ENCODE measurements around the gene HAUS7. TPM values are rescaled to one million over a fixed set of nuclear protein-coding genes. Genes with fewer than 3 reads are reported as not detected.

Gene HAUS7
- total RNA-seq, 6 donors from 2014 or later: 3.7 to 61.8 (median 23.0) TPM

GRCh38 chrX:153475271-153475670, 4.9 kb upstream of the HAUS7 start:
- H3K36me3 ChIP-seq: no peaks in the 10 kb centered on the region
- peaks cover 0 to 12% (median 6%) of the 10 kb centered on the region in 4 donors for H3K4me1 ChIP-seq
- no peaks in the 10 kb centered on the region for H3K9me3 ChIP-seq
- peak overlapping the region in 2 of 4 donors; percentile 37 to 41 for H3K4me3 ChIP-seq
- H3K27ac ChIP-seq: peak overlapping the region in 2 of 4 donors; percentile 30 to 53
- no peak for TF ChIP-seq POLR2A (IDR thresholded peaks at IDR 0.05)
- no peak for TF ChIP-seq POLR2AphosphoS5 (IDR thresholded peaks at IDR 0.05)
- TF ChIP-seq, protein P1, sequence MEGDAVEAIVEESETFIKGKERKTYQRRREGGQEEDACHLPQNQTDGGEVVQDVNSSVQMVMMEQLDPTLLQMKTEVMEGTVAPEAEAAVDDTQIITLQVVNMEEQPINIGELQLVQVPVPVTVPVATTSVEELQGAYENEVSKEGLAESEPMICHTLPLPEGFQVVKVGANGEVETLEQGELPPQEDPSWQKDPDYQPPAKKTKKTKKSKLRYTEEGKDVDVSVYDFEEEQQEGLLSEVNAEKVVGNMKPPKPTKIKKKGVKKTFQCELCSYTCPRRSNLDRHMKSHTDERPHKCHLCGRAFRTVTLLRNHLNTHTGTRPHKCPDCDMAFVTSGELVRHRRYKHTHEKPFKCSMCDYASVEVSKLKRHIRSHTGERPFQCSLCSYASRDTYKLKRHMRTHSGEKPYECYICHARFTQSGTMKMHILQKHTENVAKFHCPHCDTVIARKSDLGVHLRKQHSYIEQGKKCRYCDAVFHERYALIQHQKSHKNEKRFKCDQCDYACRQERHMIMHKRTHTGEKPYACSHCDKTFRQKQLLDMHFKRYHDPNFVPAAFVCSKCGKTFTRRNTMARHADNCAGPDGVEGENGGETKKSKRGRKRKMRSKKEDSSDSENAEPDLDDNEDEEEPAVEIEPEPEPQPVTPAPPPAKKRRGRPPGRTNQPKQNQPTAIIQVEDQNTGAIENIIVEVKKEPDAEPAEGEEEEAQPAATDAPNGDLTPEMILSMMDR (IDR thresholded peaks at IDR 0.05): no peak
- no peak for TF ChIP-seq EP300 (IDR thresholded peaks at IDR 0.05)
- WGBS, 2 donors: 86 to 92% methylated on average over 6 to 7 of the region's 7 CpGs
- H3K27me3 ChIP-seq: peaks cover 0 to 4% (median 0%) of the 10 kb centered on the region in 4 donors
- no peak for ATAC-seq (ENCODE audit: low FRiP score in 2 of 2)
- DNase-seq: no peak

GRCh38 chrX:153474718-153475117, 4.3 kb upstream of the HAUS7 start:
- Histone ChIP-seq H3K27me3 (peaks cover 0 to 4% (median 0%) of the 10 kb centered on the region in 4 donors), H3K27ac (peak overlapping the region in 2 of 4 donors; percentile 30 to 53), H3K4me3 (peak overlapping the region in 3 of 4 donors; percentile 28 to 41 (median 37)), H3K9me3 (no peaks in the 10 kb centered on the region), H3K36me3 (no peaks in the 10 kb centered on the region), H3K4me1 (peaks cover 2 to 16% (median 7%) of the 10 kb centered on the region in 4 donors)
- ATAC-seq (ENCODE audit: low FRiP score in 2 of 2): peak in 1 of 2 donors; percentile 33
- TF ChIP-seq, protein P1 (IDR thresholded peaks at IDR 0.05): no peak
- peak in 1 of 4 donors; percentile 12 for TF ChIP-seq EP300 (IDR thresholded peaks at IDR 0.05)
- WGBS, 2 donors: 38% methylated on average over 23 of the region's 59 CpGs; no CpG with 5 or more reads in 1 of the 2 donors
- peak; percentile 48 to 90 for DNase-seq

DNA sequence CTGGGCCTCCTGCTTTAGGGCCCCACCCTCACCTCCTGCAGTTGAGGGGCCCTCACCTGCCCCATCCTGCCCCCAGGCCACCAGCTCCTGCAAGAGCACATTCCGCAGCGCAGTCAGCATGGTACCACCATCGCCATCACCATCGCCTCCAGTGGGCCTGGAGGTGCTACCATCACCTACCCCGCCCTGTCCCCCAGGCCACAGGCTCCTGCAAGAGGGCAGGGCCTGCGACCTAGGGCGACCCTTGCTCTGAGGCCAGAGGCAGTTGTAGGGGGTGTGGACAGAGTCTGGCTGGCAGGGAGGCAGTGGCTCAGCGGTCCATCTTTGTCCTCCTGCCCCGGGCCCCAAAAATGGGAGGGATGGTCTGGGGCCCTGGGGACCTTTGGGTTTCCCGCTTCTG, 3.9 kb upstream of the HAUS7 start:
- Histone ChIP-seq H3K27ac (peak overlapping the region in 1 of 4 donors; percentile 16), H3K36me3 (no peaks in the 10 kb centered on the region), H3K27me3 (peaks cover 0 to 4% (median 0%) of the 10 kb centered on the region in 4 donors), H3K4me1 (peaks cover 7 to 20% (median 9%) of the 10 kb centered on the region in 4 donors), H3K9me3 (no peaks in the 10 kb centered on the region), H3K4me3 (peak overlapping the region in 2 of 4 donors; percentile 28 to 41)
- TF ChIP-seq POLR2AphosphoS5 (IDR thresholded peaks at IDR 0.05): no peak
- ATAC-seq (ENCODE audit: low FRiP score in 2 of 2) (no peak), DNase-seq (no peak)
- WGBS, 2 donors: 82% methylated on average over 10 of the region's 10 CpGs; no CpG with 5 or more reads in 1 of the 2 donors

DNA sequence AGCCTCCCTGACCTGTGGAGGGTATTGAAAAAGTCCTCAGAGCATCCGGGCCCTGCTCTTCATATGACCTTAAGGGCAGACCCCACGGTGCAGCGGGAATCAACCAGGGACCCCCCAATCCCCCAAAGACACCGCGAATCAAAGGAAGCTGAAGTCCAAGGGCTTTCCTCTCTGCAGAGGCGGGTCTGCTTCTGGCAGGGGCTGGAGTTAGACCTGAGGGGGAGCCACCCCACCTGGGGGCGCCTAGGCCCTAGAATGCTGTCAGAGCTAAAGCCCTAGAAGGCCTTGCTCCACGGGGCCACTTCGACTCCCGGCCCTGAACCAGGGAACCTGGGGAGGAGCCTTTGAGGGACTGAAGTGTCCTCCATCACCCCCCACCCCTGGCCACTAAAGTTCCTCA, 2.8 kb upstream of the HAUS7 start:
- WGBS, 2 donors: 96% methylated on average over 8 of the region's 10 CpGs; no CpG with 5 or more reads in 1 of the 2 donors
- Histone ChIP-seq H3K4me1 (peaks cover 7 to 30% (median 10%) of the 10 kb centered on the region in 4 donors), H3K27me3 (peaks cover 0 to 4% (median 0%) of the 10 kb centered on the region in 4 donors), H3K36me3 (peaks cover 0 to 6% (median 0%) of the 10 kb centered on the region in 4 donors), H3K27ac (no peak overlapping the region), H3K9me3 (no peaks in the 10 kb centered on the region), H3K4me3 (no peak overlapping the region)
- DNase-seq (no peak), ATAC-seq (ENCODE audit: low FRiP score in 2 of 2) (no peak)
- TF ChIP-seq POLR2A (IDR thresholded peaks at IDR 0.05) (no peak), EP300 (IDR thresholded peaks at IDR 0.05) (no peak), POLR2AphosphoS5 (IDR thresholded peaks at IDR 0.05) (no peak)
- TF ChIP-seq, protein P1 (IDR thresholded peaks at IDR 0.05): no peak

GRCh38 chrX:153471663-153472280, 1.4 kb upstream of the HAUS7 start:
- Histone ChIP-seq H3K27me3 (peaks cover 0 to 4% (median 0%) of the 10 kb centered on the region in 4 donors), H3K4me3 (no peak overlapping the region), H3K36me3 (peaks cover 0 to 15% (median 0%) of the 10 kb centered on the region in 4 donors), H3K9me3 (no peaks in the 10 kb centered on the region), H3K27ac (peak overlapping the region in 1 of 4 donors; percentile 73), H3K4me1 (peaks cover 7 to 23% (median 10%) of the 10 kb centered on the region in 4 donors)
- DNase-seq (no peak), ATAC-seq (ENCODE audit: low FRiP score in 2 of 2) (no peak)
- TF ChIP-seq EP300 (IDR thresholded peaks at IDR 0.05): no peak
- no peak for TF ChIP-seq POLR2A (IDR thresholded peaks at IDR 0.05)
- TF ChIP-seq, protein P1 (IDR thresholded peaks at IDR 0.05): no peak
- no peak for TF ChIP-seq POLR2AphosphoS5 (IDR thresholded peaks at IDR 0.05)
- 71 to 76% methylated on average over 8 to 11 of the region's 11 CpGs for WGBS, 2 donors
